WERI-Rb-1 (cell line): Measurements from ENCODE around the gene JPH3.

ENCODE experiments used
- DNase-seq: peaks from one replicate; pipeline ENCODE4 v3.0.0-alpha.2; 2020
- H3K27ac ChIP-seq: fragments of 250-450 bp; sonication (Bioruptor Pico); 2 replicates; pipeline ENCODE4 v1.5.1; 2020; ENCODE audit warnings: mild to moderate bottlenecking, moderate library complexity
- H3K27me3 ChIP-seq: fragments of 250-450 bp; sonication (Bioruptor Pico); 2 replicates; pipeline ENCODE4 v1.5.1; 2021; ENCODE audit warnings: mild to moderate bottlenecking, low read depth, moderate library complexity; ENCODE audit not compliant: insufficient read depth, severe bottlenecking
- H3K36me3 ChIP-seq: fragments of 250-450 bp; sonication (Bioruptor Pico); 2 replicates; pipeline ENCODE4 v1.5.1; 2020; ENCODE audit warnings: mild to moderate bottlenecking, moderate library complexity
- H3K4me3 ChIP-seq: 2 replicates; pipeline ENCODE4 v1.5.1; 2011; ENCODE audit warnings: low read depth, mild to moderate bottlenecking, control low read depth, low read length
- H3K9me3 ChIP-seq: fragments of 250-450 bp; sonication (Bioruptor Pico); 2 replicates; pipeline ENCODE4 v1.5.1; 2021; ENCODE audit warnings: mild to moderate bottlenecking, moderate library complexity; ENCODE audit not compliant: severe bottlenecking
- TF ChIP-seq, protein P1 (sequence below): IDR thresholded peaks from 2 replicates; pipeline ENCODE4 v1.5.1; 2011; ENCODE audit warnings: low read depth, mild to moderate bottlenecking, control low read depth, inconsistent platforms, low read length

JPH3 gene

GRCh38 chr16:87563022-87563421, 39.3 kb upstream of the JPH3 start:
- Histone ChIP-seq H3K36me3 (no peaks in the 10 kb centered on the region), H3K27me3 (no peaks in the 10 kb centered on the region), H3K27ac (no peak overlapping the region), H3K4me3 (no peak overlapping the region), H3K9me3 (no peaks in the 10 kb centered on the region)
- TF ChIP-seq, protein P1, sequence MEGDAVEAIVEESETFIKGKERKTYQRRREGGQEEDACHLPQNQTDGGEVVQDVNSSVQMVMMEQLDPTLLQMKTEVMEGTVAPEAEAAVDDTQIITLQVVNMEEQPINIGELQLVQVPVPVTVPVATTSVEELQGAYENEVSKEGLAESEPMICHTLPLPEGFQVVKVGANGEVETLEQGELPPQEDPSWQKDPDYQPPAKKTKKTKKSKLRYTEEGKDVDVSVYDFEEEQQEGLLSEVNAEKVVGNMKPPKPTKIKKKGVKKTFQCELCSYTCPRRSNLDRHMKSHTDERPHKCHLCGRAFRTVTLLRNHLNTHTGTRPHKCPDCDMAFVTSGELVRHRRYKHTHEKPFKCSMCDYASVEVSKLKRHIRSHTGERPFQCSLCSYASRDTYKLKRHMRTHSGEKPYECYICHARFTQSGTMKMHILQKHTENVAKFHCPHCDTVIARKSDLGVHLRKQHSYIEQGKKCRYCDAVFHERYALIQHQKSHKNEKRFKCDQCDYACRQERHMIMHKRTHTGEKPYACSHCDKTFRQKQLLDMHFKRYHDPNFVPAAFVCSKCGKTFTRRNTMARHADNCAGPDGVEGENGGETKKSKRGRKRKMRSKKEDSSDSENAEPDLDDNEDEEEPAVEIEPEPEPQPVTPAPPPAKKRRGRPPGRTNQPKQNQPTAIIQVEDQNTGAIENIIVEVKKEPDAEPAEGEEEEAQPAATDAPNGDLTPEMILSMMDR, result no peak
- no peak for DNase-seq

DNA sequence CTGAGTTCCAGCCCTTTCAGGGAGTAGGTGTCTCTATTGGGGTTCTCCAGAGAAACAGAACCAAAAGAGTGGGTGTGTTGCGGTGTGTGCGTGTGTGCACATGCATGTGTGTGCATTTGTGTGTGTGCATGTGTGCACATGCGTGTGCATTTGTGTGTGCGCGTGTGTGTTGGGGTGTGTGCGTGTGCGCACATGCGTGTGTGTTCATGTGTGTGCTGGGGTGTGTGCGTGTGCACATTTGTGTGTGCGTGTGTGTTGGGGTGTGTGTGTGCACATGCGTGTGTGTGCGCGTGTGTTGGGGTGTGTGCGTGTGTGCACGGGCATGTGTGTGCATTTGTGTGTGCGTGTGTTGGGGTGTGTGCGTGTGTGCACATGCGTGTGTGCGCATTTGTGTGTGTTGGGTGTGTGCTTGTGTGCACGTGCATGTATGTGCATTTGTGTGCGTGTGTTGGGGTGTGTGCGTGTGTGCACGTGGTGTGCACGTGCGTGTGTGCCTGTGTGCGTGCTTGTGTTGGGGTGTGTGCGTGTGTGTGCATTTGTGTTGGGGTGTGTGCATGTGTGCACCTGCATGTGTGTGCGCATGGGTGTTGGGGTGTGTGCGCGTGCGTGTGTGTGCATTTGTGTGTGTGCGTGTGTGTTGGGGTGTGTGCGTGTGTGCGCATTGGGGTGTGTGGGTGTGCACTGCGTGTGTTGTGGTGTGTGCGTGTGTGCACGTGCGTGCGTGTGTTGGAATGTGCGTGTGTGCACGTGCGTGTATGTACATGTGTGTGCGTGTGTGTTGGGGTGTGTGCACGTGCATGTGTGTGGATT, 38.4 kb upstream of the JPH3 start:
- no peaks in the 10 kb centered on the region for H3K27me3 ChIP-seq
- DNase-seq, result no peak
- no peaks in the 10 kb centered on the region for H3K36me3 ChIP-seq
- H3K4me3 ChIP-seq, result no peak overlapping the region
- H3K27ac ChIP-seq, result no peak overlapping the region
- H3K9me3 ChIP-seq, result no peaks in the 10 kb centered on the region
- TF ChIP-seq, protein P1, result no peak

DNA sequence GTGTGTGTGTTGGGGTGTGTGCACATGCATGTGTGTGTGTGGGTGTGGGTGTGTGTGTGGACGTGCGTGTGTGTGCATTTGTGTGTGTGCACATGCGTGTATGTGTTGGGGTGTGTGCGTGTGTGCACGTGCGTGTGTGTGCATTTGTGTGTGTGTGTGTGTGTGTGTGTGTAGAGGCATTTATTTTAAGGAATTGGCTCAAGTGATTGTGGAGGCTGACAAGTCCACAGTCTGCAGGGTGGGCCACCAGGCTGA, 37.9 kb upstream of the JPH3 start:
- Histone ChIP-seq H3K4me3 (no peak overlapping the region), H3K27ac (no peak overlapping the region), H3K9me3 (no peaks in the 10 kb centered on the region), H3K36me3 (no peaks in the 10 kb centered on the region), H3K27me3 (no peaks in the 10 kb centered on the region)
- TF ChIP-seq, protein P1, result no peak
- DNase-seq, result no peak

DNA sequence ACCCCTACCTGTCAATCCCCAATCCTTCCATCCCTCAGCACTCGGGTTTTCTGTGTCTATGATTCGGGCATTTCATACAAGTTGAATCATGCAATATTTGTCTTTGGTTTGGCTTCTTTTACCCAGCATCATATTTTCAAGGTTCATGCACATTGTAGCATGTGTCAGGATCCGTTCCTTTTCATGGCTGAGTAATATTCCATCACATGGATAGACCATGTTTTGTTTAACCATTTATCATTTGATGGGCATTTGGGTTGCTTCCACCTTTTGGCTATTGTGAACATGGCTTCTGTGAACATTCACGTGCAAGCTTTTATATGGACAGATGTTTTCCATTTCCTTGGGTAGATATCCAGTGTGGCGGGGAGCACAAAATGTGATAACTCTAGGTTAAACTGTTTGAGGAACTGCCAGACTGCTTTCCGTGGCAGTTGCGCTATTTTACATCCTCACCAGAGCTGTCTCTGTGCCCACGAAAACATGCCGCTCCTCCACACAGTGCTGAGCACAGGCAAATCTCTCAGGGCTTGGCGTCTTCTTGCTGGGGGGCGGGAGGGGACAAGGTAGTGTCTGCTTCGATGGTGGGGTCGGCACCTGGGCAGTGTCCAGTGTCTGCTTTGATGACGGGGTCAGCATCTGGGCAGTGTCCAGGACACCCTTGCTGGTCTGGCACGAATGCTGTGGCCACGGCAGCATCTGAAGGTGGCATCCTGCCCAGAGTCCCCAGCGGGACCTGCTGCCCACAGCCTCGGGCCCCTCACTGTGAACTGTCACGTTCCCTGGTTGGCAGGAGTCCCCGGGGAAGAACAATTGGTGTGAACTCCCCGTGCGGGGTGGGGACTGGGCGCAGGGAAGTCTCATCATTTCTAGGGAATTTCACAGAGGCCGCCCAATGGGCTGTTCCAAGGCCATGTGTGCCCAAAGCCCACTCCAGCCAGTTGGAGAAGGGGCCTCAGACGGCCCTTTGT, 32.4 kb upstream of the JPH3 start:
- H3K4me3 ChIP-seq, result no peak overlapping the region

GRCh38 chr16:87570572-87570937, 31.8 kb upstream of the JPH3 start:
- no peaks in the 10 kb centered on the region for H3K27me3 ChIP-seq
- H3K27ac ChIP-seq, result 0 out of 2 replicates have a peak overlapping the region, but pooled peaks have one; percentile 67
- no peak for DNase-seq
- H3K9me3 ChIP-seq, result no peaks in the 10 kb centered on the region
- no peak overlapping the region for H3K4me3 ChIP-seq
- TF ChIP-seq, protein P1, result no peak
- H3K36me3 ChIP-seq, result no peaks in the 10 kb centered on the region

More for the DNA sequence above, 32.4 kb upstream of the JPH3 start:
- DNase-seq, result no peak
- H3K27ac ChIP-seq, result no peak overlapping the region
- H3K9me3 ChIP-seq, result no peaks in the 10 kb centered on the region
- H3K36me3 ChIP-seq, result no peaks in the 10 kb centered on the region
- no peaks in the 10 kb centered on the region for H3K27me3 ChIP-seq
- TF ChIP-seq, protein P1, result no peak
